ENCODE measurements around the gene GMEB1.
"Not testable (repeated sequence)": the region's sequence is repeated elsewhere in the genome, so short reads cannot be mapped to it uniquely, and the experiment has no call there.

Gene GMEB1, protein sequence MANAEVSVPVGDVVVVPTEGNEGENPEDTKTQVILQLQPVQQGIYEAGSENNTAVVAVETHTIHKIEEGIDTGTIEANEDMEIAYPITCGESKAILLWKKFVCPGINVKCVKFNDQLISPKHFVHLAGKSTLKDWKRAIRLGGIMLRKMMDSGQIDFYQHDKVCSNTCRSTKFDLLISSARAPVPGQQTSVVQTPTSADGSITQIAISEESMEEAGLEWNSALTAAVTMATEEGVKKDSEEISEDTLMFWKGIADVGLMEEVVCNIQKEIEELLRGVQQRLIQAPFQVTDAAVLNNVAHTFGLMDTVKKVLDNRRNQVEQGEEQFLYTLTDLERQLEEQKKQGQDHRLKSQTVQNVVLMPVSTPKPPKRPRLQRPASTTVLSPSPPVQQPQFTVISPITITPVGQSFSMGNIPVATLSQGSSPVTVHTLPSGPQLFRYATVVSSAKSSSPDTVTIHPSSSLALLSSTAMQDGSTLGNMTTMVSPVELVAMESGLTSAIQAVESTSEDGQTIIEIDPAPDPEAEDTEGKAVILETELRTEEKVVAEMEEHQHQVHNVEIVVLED

GRCh38 chr1:28668191-28668955, at the start of gene GMEB1:
GMEB1 (plus strand) TSS chr1:28668784; CDS start chr1:28683613, 14,829 bp downstream.
- H3K4me3 ChIP-seq (ENCODE audit: low read depth, low read length) = peak within 1 kb of the TSS; percentile 67

- no peak overlapping the region for H3K4me3 ChIP-seq (ENCODE audit: low read depth, low read length)
Measured at GRCh38 chr1:28631713-28632112, 36.9 kb upstream of the GMEB1 start.

DNA sequence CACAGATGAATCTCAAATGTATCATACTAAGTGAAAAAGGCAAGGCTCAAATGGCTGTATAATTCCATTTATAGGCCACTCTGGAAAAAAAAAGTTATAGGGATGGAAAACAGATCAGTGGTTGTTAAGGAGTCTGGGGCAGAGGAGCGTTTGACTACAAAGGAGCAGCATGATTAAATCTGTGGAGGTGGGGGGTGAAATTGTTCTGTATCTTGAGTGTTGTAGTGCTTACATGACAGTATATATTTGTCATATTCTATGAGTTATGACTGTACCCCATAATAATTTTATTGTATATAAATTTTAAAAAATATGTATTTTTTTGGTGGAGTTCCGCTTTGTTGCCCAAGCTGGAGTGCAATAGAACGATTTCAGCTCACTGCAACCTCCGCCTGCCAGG, 36.0 kb upstream of the GMEB1 start:
- H3K4me3 ChIP-seq (ENCODE audit: low read depth, low read length) = no peak overlapping the region

- H3K4me3 ChIP-seq (ENCODE audit: low read depth, low read length) = no peak overlapping the region
Measured at GRCh38 chr1:28640766-28641165, 27.8 kb upstream of the GMEB1 start.

DNA sequence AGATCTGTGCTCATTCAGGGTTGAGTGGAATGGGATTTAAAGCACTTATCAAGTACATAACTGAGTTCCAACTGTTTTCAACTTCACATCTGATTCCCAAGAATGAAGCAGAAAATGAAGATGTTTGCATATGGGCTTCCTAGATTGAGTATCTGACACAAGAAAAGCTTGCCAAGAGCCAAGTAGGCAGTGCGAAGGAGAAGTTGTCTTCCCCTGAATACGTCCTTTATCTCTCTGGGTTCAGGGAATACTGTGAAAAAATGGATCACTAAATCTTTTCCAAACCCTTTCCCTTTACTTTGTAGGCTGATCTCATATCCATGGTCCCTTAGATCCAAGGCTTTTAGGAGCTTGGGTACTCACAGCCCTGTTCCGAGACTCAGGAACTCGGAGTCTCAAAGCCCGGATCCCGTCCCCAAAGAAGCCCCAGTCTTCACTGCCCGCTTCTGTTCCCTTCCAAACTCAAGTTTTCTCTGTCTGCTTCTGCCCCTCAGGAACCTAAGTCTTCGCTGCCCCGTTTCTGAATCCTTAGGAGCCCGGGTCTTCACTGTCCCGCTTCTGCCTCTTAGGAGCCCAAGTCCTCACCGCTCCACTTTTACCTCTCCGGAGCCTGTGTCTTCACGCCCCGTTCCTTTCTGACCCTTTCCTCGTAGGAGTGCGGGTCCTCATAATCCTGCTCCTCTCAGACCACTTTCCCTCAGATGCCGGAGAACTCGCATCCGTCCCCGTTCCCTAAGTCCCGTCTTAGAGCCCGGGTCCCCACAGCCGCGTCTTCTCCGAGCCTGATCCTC, 26.3 kb upstream of the GMEB1 start:
- peak overlapping the region; percentile 98 for H3K4me3 ChIP-seq (ENCODE audit: low read depth, low read length)

DNA sequence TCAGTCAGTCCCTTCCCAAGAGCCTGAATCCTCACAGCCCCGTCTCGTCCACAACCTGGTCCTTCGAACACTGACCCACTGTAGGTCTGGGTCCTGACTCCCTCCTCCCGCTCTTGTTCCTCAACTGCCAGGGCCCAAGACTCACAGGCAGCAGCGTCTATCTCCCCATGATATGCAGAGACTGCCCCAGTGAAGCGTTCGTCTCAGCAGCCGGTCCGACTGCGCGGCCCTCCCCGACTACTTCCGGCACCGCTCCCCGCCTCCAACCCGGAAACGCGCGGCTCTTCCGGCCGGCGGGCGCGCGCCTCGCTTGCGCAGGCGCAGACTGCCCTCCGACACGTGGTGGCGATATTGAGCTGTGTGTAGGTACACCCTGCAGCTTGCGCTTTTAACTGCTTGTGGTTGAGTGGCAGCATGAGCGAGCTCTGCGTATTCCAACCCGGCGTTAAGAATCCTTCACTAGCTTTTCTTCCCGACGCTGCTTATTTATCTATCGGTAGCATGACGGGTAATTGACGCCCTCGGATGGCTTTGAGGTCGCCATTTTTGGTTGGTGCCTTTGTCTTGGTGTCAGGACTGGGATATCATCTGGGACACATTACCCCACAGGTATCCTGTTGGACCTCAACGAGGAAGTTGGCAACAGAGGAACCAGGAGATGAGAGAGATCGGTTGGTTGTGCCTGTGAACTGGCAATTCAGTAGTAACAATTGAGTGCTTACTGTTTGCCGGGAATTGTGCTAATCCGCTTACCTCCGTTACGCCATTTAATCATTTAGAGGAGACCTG, 25.5 kb upstream of the GMEB1 start, which contains the start of gene TAF12:
Gene TAF12, minus strand, starts transcription at position 221 of the 789 bp plus-strand sequence. CDS start 20,986 bp downstream, outside the sequence.
- peak within 1 kb of the TSS; percentile 98 for H3K4me3 ChIP-seq (ENCODE audit: low read depth, low read length)

GRCh38 chr1:28644494-28644893, 24.1 kb upstream of the GMEB1 start:
- no peak overlapping the region for H3K4me3 ChIP-seq (ENCODE audit: low read depth, low read length)

DNA sequence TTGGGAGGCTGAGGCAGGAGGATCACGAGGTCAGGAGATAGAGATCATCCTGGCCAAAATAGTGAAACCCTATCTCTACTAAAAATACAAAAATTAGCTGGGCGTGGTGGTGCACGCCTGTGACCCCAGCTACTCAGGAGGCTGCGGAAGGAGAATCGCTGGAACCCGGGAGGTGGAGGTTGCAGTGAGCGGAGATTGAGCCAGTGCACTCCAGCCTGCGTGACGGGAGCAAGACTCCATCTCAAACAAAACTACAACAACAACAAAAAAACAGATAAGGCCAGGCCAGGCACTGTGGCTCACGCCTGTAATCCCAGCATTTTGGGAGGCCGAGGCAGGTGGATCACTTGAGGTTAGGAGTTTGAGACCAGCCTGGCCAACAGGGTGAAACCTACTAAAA, 23.2 kb upstream of the GMEB1 start:
- H3K4me3 ChIP-seq (ENCODE audit: low read depth, low read length) = not testable (repeated sequence)

GRCh38 chr1:28646040-28646439, 22.5 kb upstream of the GMEB1 start:
- no peak overlapping the region for H3K4me3 ChIP-seq (ENCODE audit: low read depth, low read length)

DNA sequence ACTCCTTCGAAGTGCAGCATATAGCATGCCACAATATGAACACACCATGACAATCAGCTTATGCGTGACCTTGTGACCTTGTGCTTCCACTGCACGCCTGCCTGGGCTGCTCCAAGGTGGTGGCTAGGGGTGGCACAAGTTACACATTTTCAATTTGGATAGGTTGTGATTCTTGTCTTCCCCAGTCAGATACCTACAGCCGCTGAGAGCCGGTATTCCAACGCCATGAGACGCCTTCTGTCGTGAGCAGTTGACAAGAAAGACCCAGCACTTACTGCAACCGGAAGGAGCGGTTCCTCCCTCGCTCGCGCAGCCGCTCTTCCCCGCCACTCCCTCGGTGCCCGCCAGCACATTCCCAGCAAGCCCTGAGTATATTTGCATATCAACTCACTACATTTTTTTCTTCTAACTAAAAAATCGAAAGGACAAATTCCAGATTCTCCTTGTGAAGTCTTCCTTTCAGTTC, 20.5 kb upstream of the GMEB1 start:
- H3K4me3 ChIP-seq (ENCODE audit: low read depth, low read length) = peak overlapping the region; percentile 46

- peak within 1 kb of the TSS; percentile 46 for H3K4me3 ChIP-seq (ENCODE audit: low read depth, low read length)
Measured at GRCh38 chr1:28648474-28649198, 19.9 kb upstream of the GMEB1 start, which contains the start of gene RNU11. RNU11 (plus strand) TSS chr1:28648600.

DNA sequence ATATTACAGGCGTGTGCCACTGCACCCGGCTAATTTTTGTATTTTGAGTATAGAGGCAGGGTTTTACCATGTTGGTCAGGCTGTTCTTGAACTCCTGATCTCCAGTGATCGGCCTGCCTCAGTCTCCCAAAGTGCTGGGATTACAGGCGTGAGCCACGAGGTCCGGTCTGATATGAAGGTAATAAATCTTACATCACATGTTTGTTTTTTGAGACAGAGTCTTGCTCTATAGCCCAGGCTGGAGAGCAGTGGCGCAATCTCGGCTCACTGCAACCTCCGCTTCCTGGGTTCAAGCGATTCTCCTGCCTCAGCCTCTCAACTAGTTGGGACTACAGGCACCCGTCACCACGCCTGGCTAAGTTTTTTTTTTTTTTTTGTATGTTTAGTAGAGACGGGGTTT, 15.5 kb upstream of the GMEB1 start:
- H3K4me3 ChIP-seq (ENCODE audit: low read depth, low read length) = not testable (repeated sequence)

- H3K4me3 ChIP-seq (ENCODE audit: low read depth, low read length) = not testable (repeated sequence)
Measured at GRCh38 chr1:28653870-28654269, 14.7 kb upstream of the GMEB1 start.

DNA sequence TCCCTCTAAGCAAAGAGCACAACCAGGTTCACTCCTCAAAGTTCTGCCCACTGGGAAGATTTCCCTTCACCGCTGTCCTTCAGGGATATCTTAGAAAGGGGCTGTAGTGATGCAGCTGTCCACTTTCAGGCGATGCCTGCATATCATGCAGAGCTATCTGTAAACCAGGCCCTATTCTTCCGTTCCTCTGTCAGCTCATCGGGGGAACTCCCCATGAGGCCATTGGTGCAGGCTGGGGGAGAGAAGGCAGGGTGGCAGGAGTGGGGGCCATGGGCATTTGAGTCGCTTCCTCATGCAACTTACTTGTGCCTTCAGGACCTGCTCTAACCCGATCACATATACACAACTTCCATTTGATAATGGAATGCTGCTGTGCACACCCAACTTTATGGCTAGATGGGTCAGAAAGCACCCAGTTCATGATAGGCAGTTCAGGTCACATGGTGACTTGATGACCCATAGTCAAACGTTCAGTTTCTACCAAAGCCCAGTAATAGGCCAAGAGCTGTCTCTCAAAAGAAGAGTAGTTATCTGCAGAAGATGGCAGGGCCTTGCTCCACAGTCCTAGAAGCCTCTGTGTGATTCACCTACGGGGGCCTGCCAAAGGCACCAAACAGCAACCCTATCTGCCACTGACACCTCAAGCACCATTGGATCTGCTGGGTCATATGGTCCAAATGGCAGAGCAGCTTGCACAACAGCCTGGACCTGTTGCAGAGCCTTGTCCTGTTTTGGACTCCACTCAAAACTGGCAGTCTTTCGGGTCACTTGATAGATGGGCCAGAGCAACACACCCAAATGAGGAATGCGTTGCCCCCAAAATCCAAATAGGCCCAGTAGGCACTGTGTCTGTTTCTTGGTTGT, 12.9 kb upstream of the GMEB1 start:
- not testable (repeated sequence) for H3K4me3 ChIP-seq (ENCODE audit: low read depth, low read length)

DNA sequence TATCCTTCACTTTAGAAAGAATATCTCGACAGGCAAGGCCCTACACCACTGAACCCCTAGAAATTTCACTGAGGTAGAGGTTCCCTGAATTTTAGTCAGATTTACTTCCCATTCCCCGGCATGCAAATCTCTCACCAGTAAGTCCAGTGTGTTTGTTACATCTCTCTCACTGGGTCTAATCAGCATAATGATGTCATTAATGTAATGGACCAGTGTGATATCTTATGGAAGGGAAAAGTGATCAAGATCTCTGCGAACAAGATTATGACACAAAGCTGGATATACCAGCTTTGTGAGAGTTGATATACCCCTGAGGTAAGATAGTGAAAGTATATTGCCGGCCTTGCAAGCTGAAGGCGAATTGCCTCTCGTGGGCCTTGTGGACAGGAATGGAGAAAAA, 12.2 kb upstream of the GMEB1 start:
- no peak overlapping the region for H3K4me3 ChIP-seq (ENCODE audit: low read depth, low read length)

- H3K4me3 ChIP-seq (ENCODE audit: low read depth, low read length) = no peak overlapping the region
Measured at GRCh38 chr1:28663871-28664470, 4.6 kb upstream of the GMEB1 start.

- H3K4me3 ChIP-seq (ENCODE audit: low read depth, low read length) = no peak overlapping the region
Measured at GRCh38 chr1:28666806-28667205, 1.8 kb upstream of the GMEB1 start.

All from iPS-11a (cell line).